Memory B cell (primary cell): Measurements from ENCODE around the gene MFAP5.
"Not testable (repeated sequence)": the region's sequence is repeated elsewhere in the genome, so short reads cannot be mapped to it uniquely, and the experiment has no call there.

Experiments
- ATAC-seq: fragments of 150-1000 bp; cut with Tn5 transposase; 2 replicates; pipeline ENCODE4 v1.10.0; 2021; ENCODE audit warnings: low read depth, mild to moderate bottlenecking, moderate library complexity
- DNase-seq, 2 donors: peaks; one replicate each; pipeline ENCODE4 v3.0.0; 2022; ENCODE audit warnings: low spot score in 2 of 2
- H3K27ac Mint-ChIP-seq: one replicate; pipeline ENCODE4 v1.8.0; 2022; ENCODE audit warnings: mild to moderate bottlenecking, moderate library complexity, mixed read lengths
- H3K27me3 Mint-ChIP-seq: one replicate; pipeline ENCODE4 v1.8.0; 2022; ENCODE audit warnings: mixed read lengths
- H3K36me3 Mint-ChIP-seq: one replicate; pipeline ENCODE4 v1.8.0; 2022; ENCODE audit warnings: mild to moderate bottlenecking, mixed read lengths
- H3K4me1 Mint-ChIP-seq: one replicate; pipeline ENCODE4 v1.8.0; 2022; ENCODE audit warnings: mixed read lengths
- H3K4me3 Mint-ChIP-seq: one replicate; pipeline ENCODE4 v1.8.0; 2022; ENCODE audit warnings: mild to moderate bottlenecking, moderate library complexity, mixed read lengths
- H3K9me3 Mint-ChIP-seq: one replicate; pipeline ENCODE4 v1.8.0; 2022; ENCODE audit warnings: mixed read lengths

The MFAP5 gene

DNA sequence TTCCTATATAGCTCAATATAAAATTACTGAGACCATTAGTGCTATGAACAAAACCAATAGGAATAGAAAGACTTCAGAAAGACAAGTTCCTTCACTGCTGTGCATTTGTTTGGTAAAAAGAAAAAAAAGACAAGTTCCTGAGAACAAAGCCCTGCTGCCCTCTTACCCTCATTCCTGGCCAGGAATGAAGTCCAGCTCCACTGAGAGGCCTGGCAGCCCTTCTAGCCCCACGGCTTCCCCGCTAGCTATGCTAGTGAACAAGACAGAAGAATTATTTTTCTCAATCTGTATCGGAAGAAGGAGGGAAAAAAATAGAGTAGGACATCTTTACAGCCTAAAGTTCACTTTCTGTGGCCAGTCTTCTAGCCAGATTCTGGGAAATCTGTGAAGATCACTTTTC, 1.6 kb downstream of the MFAP5 start:
- Mint-ChIP-seq H3K9me3 (no peaks in the 10 kb centered on the region), H3K4me3 (no peak overlapping the region), H3K27me3 (peaks cover 2% of the 10 kb centered on the region), H3K27ac (no peak overlapping the region), H3K36me3 (peaks cover 2% of the 10 kb centered on the region), H3K4me1 (no peaks in the 10 kb centered on the region)
- ATAC-seq = no peak
- DNase-seq = no peak

DNA sequence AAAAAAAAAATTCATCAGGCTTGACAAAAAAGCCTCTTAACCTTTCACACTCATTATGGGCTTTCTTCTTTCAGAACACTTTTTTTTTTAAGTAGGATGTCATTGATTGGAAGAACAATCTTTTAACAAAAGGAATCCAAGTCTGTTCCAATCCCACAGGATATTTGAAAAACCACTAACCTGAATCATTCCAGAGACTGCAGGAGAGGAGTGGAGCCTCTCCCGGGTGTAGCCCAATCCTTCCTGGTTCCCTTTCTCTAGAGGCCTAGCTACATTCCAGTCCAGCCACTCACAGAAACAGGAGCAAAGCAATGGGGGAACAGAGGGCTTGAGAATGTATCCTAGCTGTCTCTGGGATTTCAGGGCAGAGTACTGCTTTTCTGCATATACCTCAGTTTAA, 4.3 kb downstream of the MFAP5 start:
- DNase-seq (no peak), ATAC-seq (no peak)
- no peak overlapping the region for H3K4me3 Mint-ChIP-seq
- no peaks in the 10 kb centered on the region for H3K4me1 Mint-ChIP-seq
- H3K27me3 Mint-ChIP-seq = peaks cover 2% of the 10 kb centered on the region
- no peak overlapping the region for H3K27ac Mint-ChIP-seq
- H3K9me3 Mint-ChIP-seq = no peaks in the 10 kb centered on the region
- peaks cover 2% of the 10 kb centered on the region for H3K36me3 Mint-ChIP-seq

DNA sequence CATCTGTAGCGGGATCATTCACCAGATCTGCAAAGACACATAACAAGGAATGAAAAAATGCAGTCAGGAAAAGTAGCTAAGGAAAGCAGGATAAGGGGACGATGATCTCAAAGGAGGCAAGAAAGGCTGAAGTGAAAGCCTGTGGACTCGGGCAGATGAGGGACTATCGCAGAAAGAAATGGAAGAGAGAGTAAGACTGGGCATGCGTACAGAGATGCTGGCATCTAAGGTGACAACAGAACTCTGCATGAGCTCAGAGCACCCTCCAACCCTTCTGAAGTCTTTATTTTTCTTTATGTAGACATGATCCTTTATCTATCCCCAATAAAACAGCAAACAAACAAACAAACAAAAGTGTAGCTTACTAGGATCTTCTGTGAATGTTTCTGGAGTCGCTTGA, 7.2 kb downstream of the MFAP5 start:
- ATAC-seq (no peak), DNase-seq (no peak)
- Mint-ChIP-seq H3K36me3 (peaks cover 2% of the 10 kb centered on the region), H3K27me3 (peaks cover 5% of the 10 kb centered on the region), H3K9me3 (no peaks in the 10 kb centered on the region), H3K4me1 (no peaks in the 10 kb centered on the region), H3K27ac (no peak overlapping the region), H3K4me3 (no peak overlapping the region)

DNA sequence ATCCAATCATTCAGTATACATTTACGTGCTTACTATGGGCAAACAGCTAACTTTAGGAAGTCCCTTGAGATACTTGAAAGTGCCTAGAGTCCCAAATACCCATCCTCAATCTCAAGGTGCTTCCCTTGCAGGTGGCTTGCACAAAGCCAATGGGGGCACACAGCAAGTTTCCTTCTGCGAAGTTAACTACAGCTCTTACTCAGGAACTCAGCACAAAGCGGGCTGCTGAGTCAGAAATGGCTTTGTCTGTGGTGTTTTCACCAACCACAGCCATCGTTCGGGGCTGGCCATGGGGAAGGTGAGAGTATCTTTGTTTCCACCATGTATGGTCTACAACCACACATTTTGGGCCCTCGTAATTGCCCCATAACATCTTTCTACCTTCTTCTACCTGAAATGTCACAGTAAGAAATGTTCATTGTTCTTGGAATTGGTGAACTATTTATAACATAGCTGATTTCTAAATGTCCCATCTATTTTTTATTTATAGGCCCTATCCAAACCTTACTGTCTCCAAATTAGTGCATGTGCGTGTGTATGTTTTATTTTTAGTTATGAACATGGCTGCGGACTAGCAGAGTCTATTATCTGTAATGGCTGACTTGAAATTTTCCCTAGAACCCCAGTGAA, 13.9 kb downstream of the MFAP5 start:
- no peak for DNase-seq
- Mint-ChIP-seq H3K27me3 (peaks cover 7% of the 10 kb centered on the region), H3K9me3 (no peaks in the 10 kb centered on the region), H3K4me3 (no peak overlapping the region), H3K4me1 (peaks cover 20% of the 10 kb centered on the region), H3K36me3 (no peaks in the 10 kb centered on the region), H3K27ac (peak overlapping the region; percentile 21)
- ATAC-seq = no peak

DNA sequence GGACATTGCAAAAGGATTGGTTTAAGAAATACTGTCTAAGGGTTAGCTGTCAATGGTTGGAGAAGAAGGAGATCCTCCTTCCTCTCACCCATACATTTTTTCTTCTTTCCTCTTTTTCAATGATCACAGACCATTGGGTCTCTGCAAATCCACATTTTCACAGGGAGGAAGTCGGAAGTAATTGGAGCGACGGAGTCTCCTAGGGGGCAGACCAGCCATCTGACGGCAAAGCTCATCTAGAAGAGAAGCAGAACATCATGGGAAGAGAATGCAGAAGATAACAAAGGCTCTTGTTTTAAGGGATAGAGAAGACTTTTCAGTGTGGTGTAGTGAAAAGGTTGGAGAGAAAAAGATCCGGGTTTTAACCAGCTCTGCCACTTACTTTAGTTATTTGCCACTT, 14.7 kb downstream of the MFAP5 start:
- no peak overlapping the region for H3K27ac Mint-ChIP-seq
- ATAC-seq = no peak

DNA sequence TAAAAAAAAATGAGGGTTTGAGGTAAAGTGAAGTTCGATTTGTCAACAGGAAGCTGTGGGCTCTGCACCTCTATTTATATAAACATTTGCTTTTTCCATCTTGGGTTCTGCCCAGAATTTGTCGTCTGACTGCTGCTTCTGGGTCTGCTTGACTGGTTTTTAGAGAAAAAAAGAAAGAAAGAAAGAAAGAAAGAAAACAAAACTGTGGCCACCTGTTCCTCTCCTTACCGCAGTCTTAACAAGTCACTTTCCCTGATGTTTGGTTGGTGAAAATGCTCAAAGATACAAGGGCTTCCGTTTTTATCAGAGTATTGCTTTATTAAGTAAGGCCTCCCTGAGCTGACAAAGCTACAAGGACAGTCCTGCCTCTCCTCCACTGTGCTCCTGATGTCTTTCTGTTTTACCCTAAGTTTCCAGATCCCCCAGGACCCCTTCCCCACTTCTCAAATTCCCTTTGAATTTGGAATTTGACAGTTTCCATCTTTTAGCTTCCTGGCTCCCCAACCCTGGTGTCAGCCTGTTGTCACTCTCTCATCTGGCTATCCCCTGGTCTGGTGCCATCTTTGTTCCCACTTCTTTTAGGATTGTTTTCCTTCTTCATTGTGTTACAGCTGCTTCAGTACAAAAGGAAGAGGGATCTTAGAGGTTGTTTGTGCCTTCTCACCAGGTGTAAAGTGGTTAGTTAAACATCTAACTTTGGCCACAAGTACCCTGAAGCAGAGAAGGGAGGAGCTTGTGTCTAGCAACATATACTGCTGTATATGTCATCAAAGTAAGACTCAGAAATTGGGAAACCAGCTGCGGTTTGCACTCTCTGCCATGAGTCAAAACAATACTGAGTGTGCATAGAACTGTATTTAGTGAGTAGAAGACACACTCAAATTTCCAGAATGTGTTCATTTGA, 18.0 kb downstream of the MFAP5 start:
- no peaks in the 10 kb centered on the region for H3K9me3 Mint-ChIP-seq
- ATAC-seq (peak; percentile 78), DNase-seq (no peak)
- H3K4me1 Mint-ChIP-seq = peaks cover 21% of the 10 kb centered on the region
- peak overlapping the region; percentile 95 for H3K27ac Mint-ChIP-seq
- H3K36me3 Mint-ChIP-seq = no peaks in the 10 kb centered on the region
- peak overlapping the region; percentile 57 for H3K4me3 Mint-ChIP-seq
- H3K27me3 Mint-ChIP-seq = peaks cover 2% of the 10 kb centered on the region

More for the DNA sequence above, 14.7 kb downstream of the MFAP5 start:
- Mint-ChIP-seq H3K4me3 (no peak overlapping the region), H3K27me3 (peaks cover 4% of the 10 kb centered on the region), H3K9me3 (no peaks in the 10 kb centered on the region), H3K4me1 (peaks cover 21% of the 10 kb centered on the region), H3K36me3 (no peaks in the 10 kb centered on the region)
- DNase-seq = no peak

DNA sequence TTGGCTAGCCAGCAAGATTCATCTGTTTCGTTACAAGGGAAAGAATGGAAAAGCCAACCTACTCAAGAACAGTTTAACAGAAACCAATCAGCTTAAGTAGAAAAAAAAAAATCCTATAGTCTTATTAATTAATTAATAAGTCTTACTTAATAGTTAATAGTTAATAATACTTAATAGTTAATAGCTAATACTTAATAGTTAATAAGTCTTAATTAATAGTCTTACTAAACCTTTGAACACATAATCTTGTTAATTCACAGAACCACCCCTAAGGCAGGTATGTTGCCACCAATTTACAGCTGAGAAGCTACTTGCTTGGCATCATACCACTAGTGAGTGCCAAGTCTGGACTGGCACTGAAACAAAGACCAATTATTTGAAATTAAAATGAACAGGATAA, 19.9 kb downstream of the MFAP5 start:
- H3K27ac Mint-ChIP-seq = no peak overlapping the region
- no peaks in the 10 kb centered on the region for H3K36me3 Mint-ChIP-seq
- no peak for DNase-seq
- H3K9me3 Mint-ChIP-seq = no peaks in the 10 kb centered on the region
- no peaks in the 10 kb centered on the region for H3K27me3 Mint-ChIP-seq
- H3K4me3 Mint-ChIP-seq = no peak overlapping the region
- peaks cover 19% of the 10 kb centered on the region for H3K4me1 Mint-ChIP-seq
- ATAC-seq = no peak

DNA sequence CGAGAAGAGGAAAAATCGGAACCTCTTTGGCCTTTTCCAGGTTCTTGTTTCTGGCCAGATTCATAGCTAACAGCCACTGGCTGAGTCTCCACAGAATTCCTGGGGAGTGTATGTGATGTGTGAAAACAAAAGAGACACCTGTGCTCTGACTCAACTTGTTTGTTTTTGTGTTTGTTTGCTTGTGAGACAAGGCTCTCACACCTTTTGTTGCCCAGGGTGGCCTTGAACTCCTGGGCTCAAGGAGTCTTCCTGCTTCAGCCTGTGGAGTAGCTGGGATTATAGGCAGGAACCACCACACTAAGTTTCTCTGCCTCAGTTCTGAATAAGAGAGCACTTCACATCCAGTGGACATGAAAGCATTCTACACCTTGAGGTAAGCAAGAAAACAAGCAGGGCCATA, 22.7 kb downstream of the MFAP5 start:
- no peaks in the 10 kb centered on the region for H3K9me3 Mint-ChIP-seq
- peak overlapping the region; percentile 33 for H3K27ac Mint-ChIP-seq
- ATAC-seq (no peak), DNase-seq (no peak)
- no peaks in the 10 kb centered on the region for H3K27me3 Mint-ChIP-seq
- H3K36me3 Mint-ChIP-seq = no peaks in the 10 kb centered on the region
- H3K4me1 Mint-ChIP-seq = peaks cover 16% of the 10 kb centered on the region
- H3K4me3 Mint-ChIP-seq = no peak overlapping the region

DNA sequence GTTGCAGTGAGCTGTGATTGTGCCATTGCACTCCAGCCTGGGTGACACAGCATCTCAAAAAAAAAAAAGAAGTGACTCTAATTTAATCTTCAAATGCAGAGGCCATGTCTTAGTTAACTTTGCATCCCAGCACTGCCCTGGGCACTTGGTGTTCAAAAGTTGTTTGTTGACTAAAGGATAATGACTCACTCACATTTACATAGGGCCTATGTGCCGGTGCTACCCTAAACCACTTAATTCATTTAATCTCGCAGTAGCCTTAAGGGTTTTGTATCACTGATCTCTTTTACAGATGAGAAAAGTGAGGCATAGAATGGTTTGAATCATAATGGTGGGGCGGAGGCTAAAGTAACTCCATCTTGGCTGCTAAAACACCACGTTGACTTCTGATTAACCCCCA, 23.7 kb downstream of the MFAP5 start:
- ATAC-seq = no peak
- H3K9me3 Mint-ChIP-seq = no peaks in the 10 kb centered on the region
- no peak overlapping the region for H3K4me3 Mint-ChIP-seq
- H3K4me1 Mint-ChIP-seq = peaks cover 8% of the 10 kb centered on the region
- no peak for DNase-seq
- H3K36me3 Mint-ChIP-seq = no peaks in the 10 kb centered on the region
- peak overlapping the region; percentile 33 for H3K27ac Mint-ChIP-seq
- no peaks in the 10 kb centered on the region for H3K27me3 Mint-ChIP-seq

DNA sequence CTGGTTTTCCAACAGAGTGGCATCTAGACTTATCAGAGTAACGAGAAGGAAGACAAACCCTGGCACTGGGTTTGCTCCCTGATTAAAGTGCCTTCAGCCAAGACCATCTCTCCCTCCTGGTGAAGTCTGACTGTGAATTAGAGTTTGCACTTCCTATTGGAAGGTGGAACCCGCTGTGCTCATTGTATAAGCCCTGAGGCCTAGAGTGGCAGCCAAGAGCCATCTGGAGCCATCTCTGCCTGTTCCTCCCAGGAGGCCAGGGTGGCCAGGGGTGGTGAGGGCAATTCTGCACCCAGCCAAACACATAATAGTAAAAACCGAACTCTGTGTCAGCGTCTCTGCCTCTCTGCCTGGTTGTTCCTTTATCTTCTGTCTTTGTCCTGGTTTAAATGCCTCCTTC, 25.0 kb downstream of the MFAP5 start:
- no peak for DNase-seq
- no peak for ATAC-seq
- no peak overlapping the region for H3K4me3 Mint-ChIP-seq
- no peaks in the 10 kb centered on the region for H3K27me3 Mint-ChIP-seq
- no peaks in the 10 kb centered on the region for H3K9me3 Mint-ChIP-seq
- no peak overlapping the region for H3K27ac Mint-ChIP-seq
- peaks cover 3% of the 10 kb centered on the region for H3K4me1 Mint-ChIP-seq
- H3K36me3 Mint-ChIP-seq = no peaks in the 10 kb centered on the region

DNA sequence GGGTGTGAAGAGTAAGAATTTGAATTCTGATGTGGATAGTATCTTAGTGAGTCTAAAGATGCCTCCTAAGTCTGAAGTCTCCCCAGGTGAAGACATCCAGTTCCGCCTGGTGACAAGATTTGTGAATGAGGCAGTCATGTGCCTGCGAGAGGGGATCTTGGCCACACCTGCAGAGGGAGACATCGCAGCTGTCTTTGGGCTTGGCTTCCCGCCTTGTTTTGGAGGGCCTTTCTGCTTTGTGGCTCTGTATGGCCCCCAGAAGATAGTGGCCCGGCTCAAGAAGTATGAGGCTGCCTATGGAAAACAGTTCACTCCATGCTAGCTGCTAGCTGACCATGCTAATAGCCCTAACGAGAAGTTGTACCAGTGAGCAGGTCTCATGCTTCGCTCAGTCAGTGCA, 25.4 kb downstream of the MFAP5 start:
- ATAC-seq (no peak), DNase-seq (no peak)
- H3K27ac Mint-ChIP-seq = no peak overlapping the region
- no peaks in the 10 kb centered on the region for H3K27me3 Mint-ChIP-seq
- no peaks in the 10 kb centered on the region for H3K9me3 Mint-ChIP-seq
- no peak overlapping the region for H3K4me3 Mint-ChIP-seq
- no peaks in the 10 kb centered on the region for H3K36me3 Mint-ChIP-seq
- H3K4me1 Mint-ChIP-seq = peaks cover 3% of the 10 kb centered on the region

DNA sequence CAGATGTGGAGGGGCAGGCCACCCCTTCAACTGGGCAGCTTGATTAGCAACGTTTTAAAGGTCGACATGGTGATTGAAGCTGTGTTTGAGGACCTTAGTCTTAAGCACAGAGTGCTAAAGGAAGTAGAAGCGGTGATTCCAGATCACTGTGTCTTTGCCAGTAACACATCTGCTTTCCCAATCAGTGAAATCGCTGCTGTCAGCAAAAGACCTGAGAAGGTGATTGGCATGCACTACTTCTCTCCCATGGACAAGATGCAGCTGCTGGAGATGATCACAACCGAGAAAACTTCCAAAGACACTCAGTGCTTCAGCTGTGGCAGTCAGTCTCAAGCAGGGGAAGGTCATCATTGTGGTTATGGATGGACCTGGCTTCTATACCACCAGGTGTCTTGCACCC, 26.0 kb downstream of the MFAP5 start:
- H3K9me3 Mint-ChIP-seq = no peaks in the 10 kb centered on the region
- no peaks in the 10 kb centered on the region for H3K36me3 Mint-ChIP-seq
- H3K27ac Mint-ChIP-seq = no peak overlapping the region
- H3K27me3 Mint-ChIP-seq = no peaks in the 10 kb centered on the region
- ATAC-seq (no peak), DNase-seq (no peak)
- no peak overlapping the region for H3K4me3 Mint-ChIP-seq
- peaks cover 3% of the 10 kb centered on the region for H3K4me1 Mint-ChIP-seq

DNA sequence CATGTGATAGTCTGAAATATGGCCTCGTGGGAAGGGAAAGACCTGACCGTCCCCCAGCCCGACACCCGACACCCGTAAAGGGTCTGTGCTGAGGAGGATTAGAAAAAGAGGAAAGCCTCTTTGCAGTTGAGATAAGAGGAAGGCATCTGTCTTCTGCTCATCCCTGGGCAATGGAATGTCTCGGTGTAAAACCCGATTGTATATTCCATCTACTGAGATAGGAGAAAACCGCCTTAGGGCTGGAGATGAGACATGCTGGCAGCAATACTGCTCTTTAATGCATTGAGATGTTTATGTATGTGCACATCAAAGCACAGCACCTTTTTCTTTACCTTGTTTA, 26.6 kb downstream of the MFAP5 start:
- H3K4me1 Mint-ChIP-seq, ATAC-seq, H3K27ac Mint-ChIP-seq, H3K4me3 Mint-ChIP-seq, H3K9me3 Mint-ChIP-seq, DNase-seq, H3K36me3 Mint-ChIP-seq, H3K27me3 Mint-ChIP-seq: not testable (repeated sequence)

DNA sequence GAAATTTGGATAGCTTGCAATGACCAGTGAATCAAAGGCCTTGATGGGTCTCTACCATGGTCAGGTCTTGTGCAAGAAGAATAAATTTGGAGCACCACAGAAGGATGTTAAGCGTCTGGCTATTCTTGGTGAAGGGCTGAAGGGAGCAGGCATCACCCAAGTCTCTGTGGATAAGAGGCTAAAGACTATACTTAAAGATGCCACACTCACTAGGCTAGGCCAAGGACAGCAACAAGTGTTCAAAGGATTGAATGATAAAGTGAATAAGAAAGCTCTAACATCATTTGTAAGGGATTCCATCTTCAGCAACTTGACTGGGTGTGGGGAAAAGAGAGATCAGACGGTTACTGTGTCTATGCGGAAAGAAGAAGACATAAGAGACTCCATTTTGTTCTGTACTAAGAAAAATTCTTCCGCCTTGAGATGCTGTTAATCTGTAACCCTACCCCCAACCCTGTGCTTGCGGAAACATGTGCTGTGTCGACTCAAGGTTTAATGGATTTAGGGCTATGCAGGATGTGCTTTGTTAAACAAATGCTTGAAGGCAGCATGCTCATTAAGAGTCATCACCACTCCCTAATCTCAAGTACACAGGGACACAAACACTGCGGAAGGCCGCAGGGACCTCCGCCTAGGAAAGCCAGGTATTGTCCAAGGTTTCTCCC, 27.2 kb downstream of the MFAP5 start:
- H3K27ac Mint-ChIP-seq, DNase-seq, H3K4me3 Mint-ChIP-seq, H3K36me3 Mint-ChIP-seq, H3K4me1 Mint-ChIP-seq, ATAC-seq, H3K27me3 Mint-ChIP-seq, H3K9me3 Mint-ChIP-seq: not testable (repeated sequence)
